ENCODE measurements around the gene KIAA2012. TPM values are rescaled to one million over a fixed set of nuclear protein-coding genes. Genes with fewer than 3 reads are reported as not detected.
A peak's percentile ranks its signal among the peaks of the same experiment; 100 is the strongest.

Gene KIAA2012
- total and polyA plus RNA-seq, 2 of the 4 experiments (the other 2 are of a cell fraction) = under 0.01 to 0.09 TPM

DNA sequence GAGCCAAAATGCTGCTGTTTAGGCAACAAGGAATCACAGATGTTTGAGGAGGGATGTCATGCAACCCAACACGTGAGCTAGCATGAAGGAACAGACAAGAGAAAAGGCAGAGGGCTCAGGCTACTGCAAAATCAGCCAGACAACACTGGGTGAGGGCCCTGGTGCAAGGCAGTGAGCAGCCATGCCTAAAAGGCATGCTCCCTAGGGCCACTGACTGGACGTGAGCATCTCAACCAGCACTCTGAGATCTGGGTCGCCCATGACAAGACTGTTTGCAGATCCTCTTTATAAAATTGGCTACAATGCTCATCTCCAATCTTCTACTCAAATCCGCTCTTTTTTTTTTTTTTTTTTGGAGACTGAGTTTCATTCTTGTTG, 49.1 kb downstream of the KIAA2012 start:
- Histone ChIP-seq H3K4me3 (ENCODE audit: insufficient read depth, low read depth, low read length) (no peak overlapping the region), H3K9me3 (ENCODE audit: control insufficient read depth, insufficient read depth, low read length) (no peaks in the 10 kb centered on the region), H2AK9ac (replicated peaks; ENCODE audit: low read depth, low read length, poor library complexity) (peak overlapping the region; percentile 4), H2BK120ac (ENCODE audit: low read depth, low read length) (peak overlapping the region; percentile 65), H3K9me1 (ENCODE audit: insufficient read depth, low read length) (peaks cover 14% of the 10 kb centered on the region), H4K20me1 (ENCODE audit: insufficient read depth, low read length) (no peaks in the 10 kb centered on the region), H2BK15ac (ENCODE audit: low read depth, low read length) (peak overlapping the region; percentile 10; the same call in 1 of the 3 replicates), H3K56ac (ENCODE audit: extremely low read depth, insufficient read depth, low read length) (no peak overlapping the region), H2BK20ac (ENCODE audit: low read depth, low read length) (peak overlapping the region; percentile 63; the same call in 1 of the 2 replicates), H4K5ac (ENCODE audit: low read depth, low read length) (peak overlapping the region; percentile 64), H2BK5ac (ENCODE audit: low read depth, low read length, poor library complexity, severe bottlenecking) (peak overlapping the region; percentile 28), H3K4ac (ENCODE audit: low read depth, low read length) (peak overlapping the region; percentile 68), H3K23ac (ENCODE audit: low read depth, low read length) (no peak overlapping the region), H3K36me3 (ENCODE audit: control insufficient read depth, insufficient read depth, low read length) (no peaks in the 10 kb centered on the region), H4K8ac (ENCODE audit: low read depth in 2 of 2, low read length in 2 of 2) (peak overlapping the region; percentile 29 to 51; a peak in 2 of 4 replicates), H3K18ac (ENCODE audit: low read depth, low read length) (peak overlapping the region; percentile 48; the same call in 1 of the 2 replicates), H2AFZ (replicated peaks; ENCODE audit: low read length, poor library complexity) (peak overlapping the region; percentile 3), H3K27ac (ENCODE audit: insufficient read depth, low read length) (no peak overlapping the region), H3K79me1 (ENCODE audit: low read depth in 1 of 2, low read length in 2 of 2) (no peaks in the 10 kb centered on the region), H3K4me1 (ENCODE audit: control insufficient read depth, insufficient read depth, low read length) (peaks cover 12% of the 10 kb centered on the region), H3K14ac (replicated peaks; ENCODE audit: low read depth, low read length) (peak overlapping the region; percentile 29; the same call in 1 of the 2 replicates), H2AK5ac (ENCODE audit: low read depth, low read length) (peak overlapping the region; percentile 94; the same call in 1 of the 2 replicates), H3K4me2 (ENCODE audit: low read depth, low read length) (no peak overlapping the region), H4K91ac (ENCODE audit: insufficient read depth, low read depth, low read length) (peak overlapping the region; percentile 70), H3K27me3 (ENCODE audit: control insufficient read depth, insufficient read depth, low read length) (no peaks in the 10 kb centered on the region), H3K9ac (ENCODE audit: low read depth, low read length) (no peak overlapping the region)
- intact Hi-C loops (cut with micrococcal nuclease) = no loop called here
- DNase-seq (no peak), ATAC-seq (ENCODE audit: low read depth) (no peak)
- in situ Hi-C loops (cut with MboI; ENCODE audit: low sequenced_read_pairs) = no loop called here
- ChIA-PET CTCF (no interaction called here), POLR2A (ENCODE audit: unreplicated experiment) (no interaction called here)
- no peak for TF ChIP-seq MAZ (IDR thresholded peaks at IDR 0.05; ENCODE audit: borderline replicate concordance, low read depth, low read length)
- no peak for TF ChIP-seq ELK1 (IDR thresholded peaks at IDR 0.05; ENCODE audit: borderline replicate concordance, low read depth, low read length)
- TF ChIP-seq FOS (IDR thresholded peaks at IDR 0.05; ENCODE audit: low read depth, low read length) = no peak
- no peak for TF ChIP-seq NFE2L2 (IDR thresholded peaks at IDR 0.05; ENCODE audit: low read depth, low read length)
- no peak for TF ChIP-seq BHLHE40 (IDR thresholded peaks at IDR 0.05; ENCODE audit: low read depth, low read length)
- TF ChIP-seq CEBPB (IDR thresholded peaks at IDR 0.05; ENCODE audit: low read depth, low read length) = no peak
- TF ChIP-seq POLR2A (IDR thresholded peaks at IDR 0.05; ENCODE audit: low read depth, low read length) = no peak
- no peak for TF ChIP-seq SMC3 (IDR thresholded peaks at IDR 0.05; ENCODE audit: low read depth, low read length)
- no peak for TF ChIP-seq CHD1 (IDR thresholded peaks at IDR 0.05; ENCODE audit: low read depth, low read length)
- TF ChIP-seq MAFK (IDR thresholded peaks at IDR 0.05; ENCODE audit: low read depth, low read length) = no peak
- TF ChIP-seq RFX5 (IDR thresholded peaks at IDR 0.05; ENCODE audit: low read depth, low read length) = no peak
- no peak for TF ChIP-seq RAD21 (IDR thresholded peaks at IDR 0.05; ENCODE audit: low read length)
- no peak for TF ChIP-seq CTCF (conservative IDR thresholded peaks at IDR 0.05; ENCODE audit: low read depth, low read length)
- no peak for TF ChIP-seq MXI1 (IDR thresholded peaks at IDR 0.05; ENCODE audit: borderline replicate concordance, low read depth, low read length)
- BruUV-seq (replicated peaks) = no TSS peak
- dilution Hi-C loops (cut with HindIII; ENCODE audit: low sequenced_read_pairs, unreplicated experiment) = no loop called here
- 100% methylated on average over 1 of the region's 4 CpGs; no CpG with 5 or more reads in 1 of the 2 experiments for WGBS, 2 experiments (ENCODE audit: extremely low coverage in 2 of 2, insufficient read length in 1 of 2)

All from IMR-90 (cell line).